Stimulated activated CD4-positive, alpha-beta T cell treated with anti-CD3 and anti-CD28 coated beads, Interleukin-12 subunit alpha, Interleukin-12 subunit beta, amount 100 ng/mL, for 4 hours (primary cell): ENCODE results near the gene KIR2DL4.
"Not testable (repeated sequence)": the region's sequence is repeated elsewhere in the genome, so short reads cannot be mapped to it uniquely, and the experiment has no call there.

ENCODE experiments used
- DNase-seq: peaks from one replicate; pipeline ENCODE4 v3.0.0-alpha.2; 2020

The KIR2DL4 gene

GRCh38 chr19:54803410-54803809 lies at the start of gene KIR2DL4:
KIR2DL4 (plus strand) TSS chr19:54803610; CDS start chr19:54803652, 42 bp downstream.
- no peak for DNase-seq

GRCh38 chr19:54756204-54757110 lies 47.0 kb upstream of the KIR2DL4 start:
- not testable (repeated sequence) for DNase-seq

GRCh38 chr19:54758577-54758976 lies 44.8 kb upstream of the KIR2DL4 start:
- not testable (repeated sequence) for DNase-seq

GRCh38 chr19:54764219-54764618 lies 39.2 kb upstream of the KIR2DL4 start:
- DNase-seq, result not testable (repeated sequence)

GRCh38 chr19:54766464-54766863 lies 36.9 kb upstream of the KIR2DL4 start:
- not testable (repeated sequence) for DNase-seq

- not testable (repeated sequence) for DNase-seq
Observed at GRCh38 chr19:54769646-54770045, 33.8 kb upstream of the KIR2DL4 start, which contains the start of gene KIR2DL1. KIR2DL1 (plus strand) TSS chr19:54769793; CDS start chr19:54769851, 58 bp downstream.

GRCh38 chr19:54770511-54770910 lies 32.9 kb upstream of the KIR2DL4 start:
- DNase-seq, result not testable (repeated sequence)

GRCh38 chr19:54771018-54771960 lies 32.1 kb upstream of the KIR2DL4 start:
- DNase-seq, result not testable (repeated sequence)

GRCh38 chr19:54772666-54773065 lies 30.7 kb upstream of the KIR2DL4 start:
- DNase-seq, result not testable (repeated sequence)

- DNase-seq, result not testable (repeated sequence)
Observed at GRCh38 chr19:54775095-54775815, 28.2 kb upstream of the KIR2DL4 start.

GRCh38 chr19:54775830-54776229 lies 27.6 kb upstream of the KIR2DL4 start:
- not testable (repeated sequence) for DNase-seq

- DNase-seq, result not testable (repeated sequence)
Observed at GRCh38 chr19:54777851-54778250, 25.6 kb upstream of the KIR2DL4 start.

GRCh38 chr19:54778896-54779295 lies 24.5 kb upstream of the KIR2DL4 start:
- not testable (repeated sequence) for DNase-seq

GRCh38 chr19:54782916-54783315 lies 20.5 kb upstream of the KIR2DL4 start:
- DNase-seq, result not testable (repeated sequence)

GRCh38 chr19:54786091-54786723 lies 17.2 kb upstream of the KIR2DL4 start:
- not testable (repeated sequence) for DNase-seq

- not testable (repeated sequence) for DNase-seq
Observed at GRCh38 chr19:54788154-54788553, 15.3 kb upstream of the KIR2DL4 start.

GRCh38 chr19:54790711-54791110 lies 12.7 kb upstream of the KIR2DL4 start:
- DNase-seq, result no peak

GRCh38 chr19:54791476-54791875 lies 11.9 kb upstream of the KIR2DL4 start:
- DNase-seq, result no peak

GRCh38 chr19:54792814-54793213 lies 10.6 kb upstream of the KIR2DL4 start:
- no peak for DNase-seq

- no peak for DNase-seq
Observed at GRCh38 chr19:54795758-54796157, 7.7 kb upstream of the KIR2DL4 start.

- no peak for DNase-seq
Observed at GRCh38 chr19:54804101-54804500, 691 bp downstream of the KIR2DL4 start.

- no peak for DNase-seq
Observed at GRCh38 chr19:54804571-54804970, 1.2 kb downstream of the KIR2DL4 start.
